Measurements from ENCODE around the gene GNG7.

DNA sequence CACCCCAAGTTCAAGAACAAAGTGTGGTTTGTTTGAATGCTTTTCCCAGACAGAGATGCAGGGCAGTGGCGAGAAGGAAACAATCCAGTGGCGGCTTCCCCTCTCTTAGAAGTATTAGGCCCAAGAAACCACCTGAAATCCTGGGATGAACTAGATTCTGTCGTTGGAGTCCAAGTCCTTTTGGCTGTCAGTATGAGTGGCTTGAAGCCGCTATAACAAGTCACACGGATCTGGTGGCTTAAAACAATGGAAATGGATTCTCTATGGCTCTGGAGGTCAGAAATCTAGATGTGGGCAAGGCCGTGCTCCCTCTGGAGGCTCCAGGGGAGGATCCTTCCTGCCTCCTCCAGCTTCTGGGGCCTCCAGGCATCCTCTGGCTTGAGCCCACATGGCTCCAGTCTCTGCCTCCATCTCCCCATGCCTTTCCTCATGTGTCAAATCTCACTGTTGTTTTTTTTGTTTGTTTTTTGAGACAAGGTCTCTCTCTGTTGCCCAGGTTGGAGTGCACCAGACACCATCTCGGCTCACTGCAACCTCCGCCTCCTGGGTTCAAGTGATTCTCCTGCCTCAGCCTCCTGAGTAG lies 97.7 kb downstream of the GNG7 start:
- TF ChIP-seq ZNF8 (CRISPR knock-in tag; IDR thresholded peaks at IDR 0.05) (no peak), ZFP3 (CRISPR knock-in tag; IDR thresholded peaks at IDR 0.05) (no peak), PATZ1 (CRISPR knock-in tag; IDR thresholded peaks at IDR 0.05; ENCODE audit: borderline replicate concordance) (no peak), TOX (CRISPR knock-in tag; IDR thresholded peaks at IDR 0.05; ENCODE audit: borderline replicate concordance) (no peak), ZFP30 (CRISPR knock-in tag; IDR thresholded peaks at IDR 0.05) (no peak)
